A673 (cell line): ENCODE data around the gene SOX5. TPM values are rescaled to one million over a fixed set of nuclear protein-coding genes. Genes with fewer than 3 reads are reported as not detected.

Experiments
- BruUV-seq: library from RNA; stranded (reverse); fragments of 400-500 nt; replicated peaks from 2 replicates; lab custom pipeline; 2021; lab: Mats Ljungman, UMichigan
- CTCF ChIA-PET: fragments of 300-600 bp; sonication (Branson Sonifier 250); formaldehyde crosslinking; loops from one replicate; lab custom pipeline; 2022; ENCODE audit warnings: antibody characterized with exemption; lab: Charles Lee
- POLR2A ChIA-PET: fragments of 300-600 bp; sonication (Branson Sonifier 250); formaldehyde crosslinking; loops from one replicate; lab custom pipeline; 2022; ENCODE audit warnings: antibody characterized with exemption; ENCODE audit not compliant: low non-redundant PET; lab: Charles Lee
- DNase-seq: peaks from one replicate; pipeline ENCODE4 v3.0.0-alpha.2; 2015; ENCODE audit warnings: low spot score
- H3K27ac ChIP-seq: fragments of 200-600 bp; sonication (generic); 2 replicates; pipeline ENCODE4 v1.5.1; 2016; ENCODE audit warnings: mixed run types, low read depth, mild to moderate bottlenecking, mixed read lengths, antibody characterized with exemption, low read length; ENCODE audit not compliant: poor library complexity, severe bottlenecking
- H3K27me3 ChIP-seq: fragments of 200-600 bp; sonication (generic); replicated peaks from 2 replicates; pipeline ENCODE4 v1.6.1; 2017; ENCODE audit warnings: mixed run types, low read depth, mild to moderate bottlenecking, mixed read lengths, antibody characterized with exemption, low read length; ENCODE audit not compliant: insufficient read depth, poor library complexity
- H3K36me3 ChIP-seq: fragments of 200-600 bp; sonication (generic); 2 replicates; pipeline ENCODE4 v1.6.1; 2016; ENCODE audit warnings: mixed run types, mild to moderate bottlenecking, mixed read lengths, antibody characterized with exemption, low read length; ENCODE audit not compliant: insufficient read depth, poor library complexity, severe bottlenecking
- H3K4me1 ChIP-seq: fragments of 200-600 bp; sonication (generic); 2 replicates; pipeline ENCODE4 v1.6.1; 2017; ENCODE audit warnings: mixed run types, mild to moderate bottlenecking, mixed read lengths, antibody characterized with exemption, low read length; ENCODE audit not compliant: insufficient read depth, poor library complexity, severe bottlenecking
- H3K4me3 ChIP-seq: fragments of 200-600 bp; sonication (generic); 2 replicates; pipeline ENCODE4 v1.5.1; 2016; ENCODE audit warnings: low read depth, mixed run types, mild to moderate bottlenecking, mixed read lengths, low read length; ENCODE audit not compliant: poor library complexity, severe bottlenecking
- H3K9me3 ChIP-seq: fragments of 200-600 bp; sonication (generic); 2 replicates; pipeline ENCODE4 v1.6.1; 2016; ENCODE audit warnings: mixed run types, low read depth, mild to moderate bottlenecking, mixed read lengths, antibody characterized with exemption, low read length; ENCODE audit not compliant: poor library complexity, severe bottlenecking
- EZH2 ChIP-seq: fragments of 200-600 bp; sonication (generic); IDR thresholded peaks from 2 replicates; pipeline ENCODE4 v1.6.1; 2017; ENCODE audit warnings: borderline replicate concordance, low read depth, mild to moderate bottlenecking, mixed read lengths, antibody characterized with exemption, low read length; ENCODE audit not compliant: poor library complexity, severe bottlenecking
- intact Hi-C: fragments of 100-400 bp; cut with micrococcal nuclease; formaldehyde crosslinking; loops from one replicate; pipeline ENCODE4 v1.10.0; 2022; ENCODE audit not compliant: unreplicated experiment
- total RNA-seq: library from RNA; stranded (reverse); gene quantifications from 2 replicates; pipeline ENCODE4 v1.2.3, GENCODE V29; 2021
- TF ChIP-seq, protein P1 (sequence below): fragments of 300-800, 200-600 bp; sonication (generic); conservative IDR thresholded peaks from 2 replicates; pipeline ENCODE4 v1.5.1; 2017; ENCODE audit warnings: low read depth, mild to moderate bottlenecking, antibody characterized with exemption, low read length, moderate library complexity, mixed read lengths

SOX5 gene
- total RNA-seq, 1 experiment from 2014 or later, result 11.9 TPM

DNA sequence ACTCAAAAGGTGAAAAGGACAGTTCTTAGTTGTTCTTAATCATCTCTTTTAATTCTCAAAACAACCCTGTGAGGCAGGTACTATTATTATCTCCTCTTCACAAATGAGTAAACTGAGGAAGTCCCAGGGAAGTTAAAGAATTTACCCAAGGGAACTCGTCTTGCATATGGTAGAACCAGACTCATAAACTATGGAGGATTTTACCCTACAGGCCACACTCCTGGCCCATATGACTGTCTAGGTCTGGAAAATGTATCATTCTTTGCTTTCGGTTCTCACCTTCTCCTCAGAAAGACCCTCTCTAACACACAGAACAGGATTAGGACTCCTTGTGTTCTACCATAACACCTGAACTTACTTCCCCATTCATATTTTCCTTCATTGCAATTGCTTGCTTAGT, 18.9 kb downstream of the SOX5 start:
- BruUV-seq, result no TSS peak
- H3K4me1 ChIP-seq, result no peaks in the 10 kb centered on the region
- intact Hi-C loops, result no loop called here
- no peak for DNase-seq
- no peaks in the 10 kb centered on the region for H3K27me3 ChIP-seq
- no peaks in the 10 kb centered on the region for H3K36me3 ChIP-seq
- ChIA-PET POLR2A (no interaction called here), CTCF (no interaction called here)
- H3K9me3 ChIP-seq, result no peaks in the 10 kb centered on the region
- TF ChIP-seq, protein P1, sequence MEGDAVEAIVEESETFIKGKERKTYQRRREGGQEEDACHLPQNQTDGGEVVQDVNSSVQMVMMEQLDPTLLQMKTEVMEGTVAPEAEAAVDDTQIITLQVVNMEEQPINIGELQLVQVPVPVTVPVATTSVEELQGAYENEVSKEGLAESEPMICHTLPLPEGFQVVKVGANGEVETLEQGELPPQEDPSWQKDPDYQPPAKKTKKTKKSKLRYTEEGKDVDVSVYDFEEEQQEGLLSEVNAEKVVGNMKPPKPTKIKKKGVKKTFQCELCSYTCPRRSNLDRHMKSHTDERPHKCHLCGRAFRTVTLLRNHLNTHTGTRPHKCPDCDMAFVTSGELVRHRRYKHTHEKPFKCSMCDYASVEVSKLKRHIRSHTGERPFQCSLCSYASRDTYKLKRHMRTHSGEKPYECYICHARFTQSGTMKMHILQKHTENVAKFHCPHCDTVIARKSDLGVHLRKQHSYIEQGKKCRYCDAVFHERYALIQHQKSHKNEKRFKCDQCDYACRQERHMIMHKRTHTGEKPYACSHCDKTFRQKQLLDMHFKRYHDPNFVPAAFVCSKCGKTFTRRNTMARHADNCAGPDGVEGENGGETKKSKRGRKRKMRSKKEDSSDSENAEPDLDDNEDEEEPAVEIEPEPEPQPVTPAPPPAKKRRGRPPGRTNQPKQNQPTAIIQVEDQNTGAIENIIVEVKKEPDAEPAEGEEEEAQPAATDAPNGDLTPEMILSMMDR, result no peak
- TF ChIP-seq EZH2, result no peak
- no peak overlapping the region for H3K27ac ChIP-seq
- no peak overlapping the region for H3K4me3 ChIP-seq

DNA sequence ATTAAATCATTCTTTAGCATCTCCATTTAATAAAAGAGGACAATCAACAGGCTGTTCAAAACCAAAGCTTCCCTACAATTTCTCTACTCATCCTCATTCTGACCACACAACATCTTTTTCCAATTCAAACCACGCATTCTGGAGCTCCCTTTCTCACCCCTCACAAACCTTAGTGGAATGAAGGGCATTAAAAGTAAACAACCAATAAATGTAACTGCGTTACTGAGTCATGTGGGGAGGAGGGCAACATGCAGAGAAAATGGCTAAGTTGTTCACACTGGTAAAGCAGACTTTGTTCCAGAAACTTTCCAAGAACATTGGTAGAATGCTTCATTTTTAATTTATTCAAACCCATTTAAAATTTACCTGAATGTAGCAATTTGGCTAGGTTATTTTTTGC, 19.6 kb downstream of the SOX5 start:
- ChIA-PET CTCF (no interaction called here), POLR2A (no interaction called here)
- Histone ChIP-seq H3K4me1 (no peaks in the 10 kb centered on the region), H3K4me3 (no peak overlapping the region), H3K27me3 (no peaks in the 10 kb centered on the region), H3K36me3 (no peaks in the 10 kb centered on the region), H3K9me3 (no peaks in the 10 kb centered on the region), H3K27ac (no peak overlapping the region)
- DNase-seq, result no peak
- BruUV-seq, result no TSS peak
- TF ChIP-seq, protein P1, result no peak
- TF ChIP-seq EZH2, result no peak
- intact Hi-C loops, result no loop called here

DNA sequence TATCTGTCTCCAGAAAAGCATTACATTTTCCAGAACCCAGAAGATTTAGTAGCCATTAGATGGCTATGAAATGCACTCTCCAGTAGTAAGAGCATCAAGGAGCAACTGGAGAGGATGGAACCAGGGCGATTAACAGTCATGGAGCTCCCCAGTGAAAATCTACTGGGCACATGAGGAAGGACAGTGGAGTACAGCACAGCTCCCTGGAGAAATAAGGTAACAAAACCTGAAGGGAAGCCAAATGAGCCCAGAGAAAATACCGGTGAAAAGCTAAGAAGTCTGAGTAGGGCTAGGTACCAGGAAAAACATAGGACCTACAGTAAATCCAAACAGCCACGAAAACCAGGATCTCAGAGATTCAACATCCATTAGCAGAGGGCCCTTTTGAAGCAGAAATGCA, 21.6 kb downstream of the SOX5 start:
- BruUV-seq, result no TSS peak
- H3K9me3 ChIP-seq, result no peaks in the 10 kb centered on the region
- no peaks in the 10 kb centered on the region for H3K36me3 ChIP-seq
- intact Hi-C loops, result no loop called here
- no peak overlapping the region for H3K4me3 ChIP-seq
- H3K27me3 ChIP-seq, result no peaks in the 10 kb centered on the region
- CTCF ChIA-PET, result no interaction called here
- POLR2A ChIA-PET, result no interaction called here
- H3K27ac ChIP-seq, result no peak overlapping the region
- no peak for DNase-seq
- H3K4me1 ChIP-seq, result no peaks in the 10 kb centered on the region
- TF ChIP-seq, protein P1, result no peak
- TF ChIP-seq EZH2, result no peak
